ENCODE measurements around the gene SENP7. TPM values are rescaled to one million over a fixed set of nuclear protein-coding genes. Genes with fewer than 3 reads are reported as not detected.
"Not testable (repeated sequence)": the region's sequence is repeated elsewhere in the genome, so short reads cannot be mapped to it uniquely, and the experiment has no call there.

Gene SENP7
- polyA plus RNA-seq, 1 donor: 101 TPM

- no peak for DNase-seq
Observed at GRCh38 chr3:101461451-101461850, 51.6 kb downstream of the SENP7 start.

- DNase-seq: no peak
Observed at GRCh38 chr3:101458387-101458786, 54.6 kb downstream of the SENP7 start.

GRCh38 chr3:101454629-101455028 is 58.4 kb downstream of the SENP7 start:
- no peak for DNase-seq

- DNase-seq: no peak
Observed at GRCh38 chr3:101453961-101454360, 59.1 kb downstream of the SENP7 start.

- not testable (repeated sequence) for DNase-seq
Observed at GRCh38 chr3:101438641-101439040, 74.4 kb downstream of the SENP7 start.

GRCh38 chr3:101433652-101434051 is 79.4 kb downstream of the SENP7 start:
- no peak for DNase-seq

GRCh38 chr3:101423984-101424888 is 88.8 kb downstream of the SENP7 start:
- no peak for DNase-seq

GRCh38 chr3:101418851-101419250 is 94.2 kb downstream of the SENP7 start:
- no peak for DNase-seq

GRCh38 chr3:101414121-101414520 is 98.9 kb downstream of the SENP7 start:
- no peak for DNase-seq

- DNase-seq: no peak
Observed at GRCh38 chr3:101413656-101414055, 99.4 kb downstream of the SENP7 start.

GRCh38 chr3:101391413-101391950 is 121.5 kb downstream of the SENP7 start:
- no peak for DNase-seq

- DNase-seq: no peak
Observed at GRCh38 chr3:101388706-101389105, 124.3 kb downstream of the SENP7 start.

- no peak for DNase-seq
Observed at GRCh38 chr3:101387351-101387750, 125.7 kb downstream of the SENP7 start.

- no peak for DNase-seq
Observed at GRCh38 chr3:101384426-101384825, 128.6 kb downstream of the SENP7 start.

- no peak for DNase-seq
Observed at GRCh38 chr3:101383656-101384055, 129.4 kb downstream of the SENP7 start.

GRCh38 chr3:101383156-101383575 is 129.8 kb downstream of the SENP7 start:
- peak; percentile 17 for DNase-seq

- peak; percentile 17 for DNase-seq
Observed at GRCh38 chr3:101381809-101382208, 131.2 kb downstream of the SENP7 start.

- no peak for DNase-seq
Observed at GRCh38 chr3:101379658-101380376, 133.2 kb downstream of the SENP7 start.

- no peak for DNase-seq
Observed at GRCh38 chr3:101377796-101378195, 135.2 kb downstream of the SENP7 start.

GRCh38 chr3:101377209-101377608 is 135.8 kb downstream of the SENP7 start:
- no peak for DNase-seq

- DNase-seq: no peak
Observed at GRCh38 chr3:101375586-101375985, 137.4 kb downstream of the SENP7 start.

GRCh38 chr3:101362406-101362805 is 150.6 kb downstream of the SENP7 start:
- DNase-seq: no peak

- DNase-seq: no peak
Observed at GRCh38 chr3:101351829-101352228, 161.2 kb downstream of the SENP7 start.
